Common myeloid progenitor, CD34-positive (primary cell): ENCODE data around the gene CDH18.

Experiments
- CTCF ChIA-PET: fragments of 350-600 bp; sonication (Branson Sonifier 250); formaldehyde crosslinking; loops from one replicate; lab custom pipeline; 2021; ENCODE audit warnings: antibody characterized with exemption; lab: Charles Lee
- POLR2A ChIA-PET: fragments of 350-600 bp; sonication (Branson Sonifier 250); formaldehyde crosslinking; loops from one replicate; lab custom pipeline; 2021; ENCODE audit warnings: antibody characterized with exemption; lab: Charles Lee
- DNase-seq, 3 donors: peaks; one replicate each; pipeline versions ENCODE4 v3.0.0 to v3.0.0-alpha.2; 2013
- H3K27ac ChIP-seq, 2 experiments: 1 replicate in 1 of 2; 2 replicates in 1 of 2; pipeline ENCODE4 v1.7.0; 2013; ENCODE audit warnings: inconsistent platforms in 2 of 2, low read length in 2 of 2, mild to moderate bottlenecking in 2 of 2, low read depth in 1 of 2, moderate library complexity in 1 of 2; ENCODE audit not compliant: severe bottlenecking in 2 of 2, insufficient read depth in 1 of 2, poor library complexity in 1 of 2
- H3K27me3 ChIP-seq, 5 experiments: replicated peaks in 2 of 5; 1 replicate in 3 of 5; 2 replicates in 2 of 5; pipeline versions ENCODE4 v1.6.1 to v1.7.0; 2013; ENCODE audit warnings: low read length in 4 of 5, mild to moderate bottlenecking in 2 of 5, moderate library complexity in 2 of 5, inconsistent platforms in 1 of 5; ENCODE audit not compliant: insufficient read depth in 5 of 5, control insufficient read depth in 4 of 5
- H3K36me3 ChIP-seq, 4 experiments: 1 replicate in 2 of 4; 2 replicates in 2 of 4; pipeline versions ENCODE4 v1.6.1 to v1.7.0; 2013; ENCODE audit warnings: low read length in 3 of 4, control low read depth in 1 of 4, mild to moderate bottlenecking in 1 of 4; ENCODE audit not compliant: control insufficient read depth in 4 of 4, insufficient read depth in 4 of 4
- H3K4me1 ChIP-seq, 4 experiments: 1 replicate in 3 of 4; 2 replicates in 1 of 4; pipeline versions ENCODE4 v1.6.1 to v1.7.1; 2013; ENCODE audit warnings: low read length in 3 of 4, mild to moderate bottlenecking in 3 of 4, control low read depth in 1 of 4, inconsistent platforms in 1 of 4, moderate library complexity in 1 of 4; ENCODE audit not compliant: control insufficient read depth in 4 of 4, insufficient read depth in 4 of 4; ENCODE audit errors: control extremely low read depth in 1 of 4
- H3K4me3 ChIP-seq, 7 experiments: 1 replicate in 4 of 7; 2 replicates in 3 of 7; pipeline versions ENCODE4 v1.5.1 to v1.7.0; 2013; ENCODE audit warnings: mild to moderate bottlenecking in 7 of 7, low read length in 6 of 7, moderate library complexity in 6 of 7, inconsistent platforms in 2 of 7, low read depth in 2 of 7, control low read depth in 1 of 7; ENCODE audit not compliant: insufficient read depth in 4 of 7, control insufficient read depth in 1 of 7; ENCODE audit errors: extremely low read depth in 1 of 7
- H3K9me3 ChIP-seq, 5 experiments: 1 replicate in 4 of 5; 2 replicates in 1 of 5; pipeline versions ENCODE4 v1.6.1 to v1.7.1; 2013; ENCODE audit warnings: low read length in 4 of 5, mild to moderate bottlenecking in 2 of 5, inconsistent platforms in 1 of 5, low read depth in 1 of 5, moderate library complexity in 1 of 5; ENCODE audit not compliant: control insufficient read depth in 4 of 5, insufficient read depth in 2 of 5; ENCODE audit errors: control extremely low read depth in 1 of 5
- WGBS: methylation state at CpG from one replicate; pipeline ENCODE4 v1.1.5; 2013; ENCODE audit not compliant: insufficient coverage; 5-methylcytosine and 5-hydroxymethylcytosine counted together

CDH18 gene

DNA sequence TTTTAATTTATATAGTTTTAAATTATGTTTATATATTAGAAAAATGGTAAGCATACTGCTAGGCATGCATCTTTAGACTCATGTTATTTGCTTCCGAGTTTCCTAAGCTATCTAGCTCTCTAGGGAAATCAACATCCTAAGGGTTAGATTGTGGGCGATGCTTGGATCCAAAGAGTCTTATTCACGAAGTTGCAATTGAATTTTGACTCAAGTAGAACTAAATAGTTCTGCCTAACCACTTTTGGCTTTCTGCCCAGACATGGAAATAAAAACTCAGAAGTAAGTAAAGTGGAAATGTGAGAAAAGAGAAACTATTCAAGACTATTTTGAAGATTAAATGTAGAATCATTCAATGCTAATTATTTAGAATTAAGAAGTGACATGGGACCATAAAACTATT, 440.4 kb downstream of the CDH18 start:
- Histone ChIP-seq H3K27ac (no peak overlapping the region), H3K4me3 (no peak overlapping the region), H3K27me3 (no peaks in the 10 kb centered on the region), H3K36me3 (no peaks in the 10 kb centered on the region), H3K9me3 (no peaks in the 10 kb centered on the region), H3K4me1 (no peaks in the 10 kb centered on the region)
- CTCF ChIA-PET: no interaction called here
- peak in 2 of 3 donors; percentile 5 to 9 for DNase-seq
- POLR2A ChIA-PET: no interaction called here
- 44% methylated on average over 1 of the region's 3 CpGs for WGBS

DNA sequence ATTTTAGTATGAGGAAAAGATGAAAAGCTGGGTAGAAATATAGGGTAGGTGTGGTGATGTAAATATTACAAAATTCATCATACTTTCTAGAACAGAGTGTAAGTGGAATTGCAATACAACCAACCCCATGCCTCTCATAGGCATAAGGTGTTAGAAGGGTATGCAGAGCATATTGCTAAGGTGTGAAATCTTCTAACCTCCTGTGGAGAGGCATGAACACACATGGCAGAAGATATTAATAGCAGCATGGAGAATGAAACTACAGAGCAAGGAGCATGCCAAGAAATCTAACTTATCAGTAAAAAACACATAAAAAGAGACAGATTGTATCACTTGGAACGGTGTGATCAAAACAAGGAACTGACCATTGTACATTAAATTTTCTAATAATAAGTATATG, 441.5 kb downstream of the CDH18 start:
- Histone ChIP-seq H3K4me1 (no peaks in the 10 kb centered on the region), H3K27me3 (no peaks in the 10 kb centered on the region), H3K27ac (no peak overlapping the region), H3K36me3 (no peaks in the 10 kb centered on the region), H3K4me3 (no peak overlapping the region), H3K9me3 (no peaks in the 10 kb centered on the region)
- ChIA-PET POLR2A (no interaction called here), CTCF (interaction anchor here (1.0 kb wide), 1 partner anchor 9 kb away, joined by 3 read pairs; no protein-coding TSS in a partner anchor)
- no CpG with 5 or more reads among the region's 1 CpG for WGBS
- DNase-seq: no peak

DNA sequence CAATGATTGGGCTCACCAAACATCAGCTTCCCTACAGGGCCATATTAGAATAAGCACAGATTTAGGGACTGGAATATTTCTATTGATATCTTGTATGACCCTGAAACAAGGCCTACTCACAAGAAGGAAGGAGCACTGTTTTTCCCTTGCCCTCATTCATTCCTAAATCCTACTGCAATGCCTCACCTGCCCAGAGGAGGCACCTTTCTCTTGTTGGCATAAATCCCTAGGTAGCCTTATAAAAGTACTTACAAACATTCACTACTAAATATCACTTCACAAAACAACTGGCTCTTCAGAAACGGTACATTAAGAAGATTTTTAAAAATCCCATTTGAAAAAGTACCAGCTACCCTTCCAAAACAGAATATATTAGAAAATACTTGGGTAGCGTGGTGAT, 449.4 kb downstream of the CDH18 start:
- ChIA-PET POLR2A (no interaction called here), CTCF (no interaction called here)
- WGBS: no CpG with 5 or more reads among the region's 2 CpGs

DNA sequence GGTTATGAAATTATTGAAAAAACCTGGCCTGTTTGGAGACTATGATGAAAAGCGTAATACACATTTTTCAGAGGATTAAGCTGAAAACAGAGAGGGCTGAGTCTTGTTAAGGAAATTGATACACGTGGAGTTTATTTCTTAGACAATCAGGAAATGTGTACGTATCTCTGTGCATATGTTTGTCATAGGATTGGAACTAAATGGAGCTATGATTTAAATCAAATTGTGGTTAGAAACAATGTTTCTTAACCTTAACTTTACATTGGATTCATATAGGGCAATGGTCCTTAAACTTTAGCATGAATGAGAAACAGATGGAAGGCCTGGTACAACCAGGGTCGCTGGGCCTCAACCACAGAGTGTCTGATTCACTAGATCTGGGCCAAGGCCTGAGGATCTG, 451.6 kb downstream of the CDH18 start:
- Histone ChIP-seq H3K4me3 (no peak overlapping the region), H3K27me3 (no peaks in the 10 kb centered on the region), H3K9me3 (peaks cover 0 to 3% (median 0%) of the 10 kb centered on the region in 5 experiments), H3K27ac (no peak overlapping the region), H3K36me3 (no peaks in the 10 kb centered on the region), H3K4me1 (no peaks in the 10 kb centered on the region)
- DNase-seq: no peak
- CTCF ChIA-PET: no interaction called here
- WGBS: 100% methylated on average over 2 of the region's 4 CpGs
- POLR2A ChIA-PET: no interaction called here

More for the DNA sequence above, 449.4 kb downstream of the CDH18 start:
- H3K4me1 ChIP-seq: no peaks in the 10 kb centered on the region
- no peak overlapping the region for H3K27ac ChIP-seq
- H3K36me3 ChIP-seq: no peaks in the 10 kb centered on the region
- DNase-seq: no peak
- H3K4me3 ChIP-seq: no peak overlapping the region
- peaks cover 0 to 3% (median 0%) of the 10 kb centered on the region in 5 experiments for H3K9me3 ChIP-seq
- H3K27me3 ChIP-seq: no peaks in the 10 kb centered on the region

DNA sequence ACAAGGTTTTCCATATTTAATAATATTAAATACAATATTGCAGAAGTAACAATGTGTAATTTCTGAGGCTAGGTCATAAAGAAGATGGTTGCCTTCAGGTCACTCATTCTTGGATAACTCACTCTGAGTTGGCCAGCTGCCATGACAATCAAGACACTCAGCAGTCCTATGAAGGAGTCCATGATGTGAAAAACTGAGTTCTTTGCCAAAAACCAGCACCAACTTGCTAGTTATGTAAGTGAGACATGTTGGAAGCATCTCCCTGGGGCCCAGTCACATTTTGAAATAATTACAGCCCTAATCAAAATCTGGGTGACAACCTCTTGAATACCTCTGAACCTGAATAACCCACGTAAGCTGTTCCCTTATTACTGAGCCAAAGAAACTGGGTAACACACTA, 453.2 kb downstream of the CDH18 start:
- DNase-seq: no peak

DNA sequence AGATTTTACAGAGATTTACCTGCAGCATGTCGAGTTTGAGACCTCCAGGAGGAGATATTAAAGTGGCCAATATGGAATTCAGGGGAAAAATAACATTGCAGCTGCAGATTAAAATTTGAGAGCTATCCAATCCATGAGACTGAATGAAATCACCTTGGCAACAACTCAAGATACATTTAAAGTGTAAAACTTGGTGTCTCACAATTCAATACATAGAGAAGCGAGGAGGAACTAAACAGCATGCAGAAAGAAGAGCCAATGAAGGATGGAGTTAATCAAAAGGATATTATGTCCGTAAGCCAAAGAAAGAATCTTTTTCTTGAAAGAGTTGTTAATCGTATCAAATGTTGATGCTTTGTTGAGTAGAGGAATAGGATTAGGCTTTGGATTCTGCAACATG, 455.1 kb downstream of the CDH18 start:
- 93% methylated on average over 3 of the region's 4 CpGs for WGBS
- no peaks in the 10 kb centered on the region for H3K4me1 ChIP-seq
- H3K27ac ChIP-seq: no peak overlapping the region

More for the DNA sequence above, 453.2 kb downstream of the CDH18 start:
- ChIA-PET POLR2A (no interaction called here), CTCF (no interaction called here)
- Histone ChIP-seq H3K27ac (no peak overlapping the region), H3K4me1 (no peaks in the 10 kb centered on the region), H3K27me3 (no peaks in the 10 kb centered on the region), H3K9me3 (no peaks in the 10 kb centered on the region), H3K36me3 (no peaks in the 10 kb centered on the region), H3K4me3 (no peak overlapping the region)
- WGBS: no CpG with 5 or more reads among the region's 1 CpG

DNA sequence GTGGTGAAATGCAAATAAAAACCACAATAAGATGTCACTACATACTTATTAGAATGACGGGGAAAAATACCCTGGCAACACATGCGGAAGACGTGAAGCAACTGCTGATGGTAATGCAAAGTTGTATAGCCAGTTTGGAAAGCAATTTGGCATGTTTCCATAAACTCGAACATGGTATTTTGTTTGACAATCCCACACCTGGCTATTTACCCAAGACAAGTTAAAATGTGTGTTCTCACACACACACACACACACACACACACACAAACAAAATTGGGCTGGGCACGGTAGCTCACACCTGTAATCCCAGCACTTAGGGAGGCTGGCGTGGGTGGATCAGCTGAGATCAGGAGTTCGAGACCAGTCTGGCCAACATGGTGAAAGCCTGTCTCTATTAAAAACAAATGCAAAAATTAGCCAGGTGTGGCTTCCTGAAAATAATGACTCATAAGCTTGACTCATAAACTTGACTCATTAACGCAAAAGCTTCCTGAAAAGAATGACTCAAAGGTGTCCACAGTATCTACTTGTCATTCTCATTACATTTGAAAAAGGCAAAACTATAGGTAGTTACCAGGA, 456.5 kb downstream of the CDH18 start:
- no peaks in the 10 kb centered on the region for H3K27me3 ChIP-seq
- CTCF ChIA-PET: no interaction called here
- H3K4me3 ChIP-seq: no peak overlapping the region
- peak in 1 of 3 donors; percentile 2 for DNase-seq
- H3K4me1 ChIP-seq: no peaks in the 10 kb centered on the region
- WGBS: 92% methylated on average over 2 of the region's 8 CpGs
- POLR2A ChIA-PET: no interaction called here
- no peaks in the 10 kb centered on the region for H3K36me3 ChIP-seq
- no peak overlapping the region for H3K27ac ChIP-seq
- no peaks in the 10 kb centered on the region for H3K9me3 ChIP-seq

More for the DNA sequence above, 455.1 kb downstream of the CDH18 start:
- ChIA-PET CTCF (no interaction called here), POLR2A (no interaction called here)
- no peak for DNase-seq
- H3K27me3 ChIP-seq: no peaks in the 10 kb centered on the region
- H3K4me3 ChIP-seq: no peak overlapping the region
- no peaks in the 10 kb centered on the region for H3K36me3 ChIP-seq
- no peaks in the 10 kb centered on the region for H3K9me3 ChIP-seq
